Subcutaneous adipose tissue (tissue), 4 donors: ENCODE measurements around the gene APPL2. TPM values are rescaled to one million over a fixed set of nuclear protein-coding genes. Genes with fewer than 3 reads are reported as not detected.

Experiments used
- CTCF ChIP-seq: fragments of 450-650 bp; IDR thresholded peaks from one replicate; pipeline ENCODE4 v1.5.1; 2016; ENCODE audit warnings: low read depth, mild to moderate bottlenecking, control low read depth, antibody characterized with exemption, moderate library complexity
- total RNA-seq, 4 donors: library from RNA; depleted of rRNA; stranded (reverse); fragments of >200 nt; gene quantifications; one replicate each; pipeline ENCODE4 v1.1.0, GENCODE V29; 2016

APPL2 gene
- total RNA-seq, 4 donors from 2014 or later, result 64.6 to 127 (median 94.1) TPM

- no peak for TF ChIP-seq CTCF
Measured at GRCh38 chr12:105142259-105142658, 93.7 kb downstream of the APPL2 start.

- TF ChIP-seq CTCF, result no peak
Measured at GRCh38 chr12:105141320-105141922, 94.6 kb downstream of the APPL2 start.

GRCh38 chr12:105138248-105138647, 97.7 kb downstream of the APPL2 start:
- TF ChIP-seq CTCF, result no peak

Other genes with a start within 250 kb of the APPL2 start
- gene NOPCHAP1, start 249.9 kb downstream of the APPL2 start, total RNA-seq, result 1 to 10 TPM; 3.9 to 6.0 (median 5.3) TPM
- gene ALDH1L2, start 151.7 kb downstream of the APPL2 start, total RNA-seq, result 10 to 100 TPM in 3 of 4 donors, 1 to 10 TPM in 1; 7.0 to 19.9 (median 11.1) TPM
- gene WASHC4, start 128.4 kb downstream of the APPL2 start, total RNA-seq, result 100 to 1,000 TPM in 3 of 4 donors, 10 to 100 TPM in 1; 77.6 to 132 (median 118) TPM
- gene C12orf75, start 94.5 kb upstream of the APPL2 start, total RNA-seq, result 1 to 10 TPM; 2.4 to 6.8 (median 3.3) TPM